Neural cell (in vitro differentiated cells): ENCODE data around the gene MYO10.

ENCODE experiments used
- CTCF ChIP-seq: fragments of 450-650 bp; IDR thresholded peaks from 2 replicates; pipeline ENCODE4 v1.5.1; 2014; ENCODE audit warnings: antibody characterized with exemption, mild to moderate bottlenecking, moderate library complexity; ENCODE audit not compliant: poor library complexity, severe bottlenecking
- EP300 ChIP-seq: fragments of 450-650 bp; conservative IDR thresholded peaks from 2 replicates; pipeline ENCODE4 v1.6.1; 2014; ENCODE audit warnings: antibody characterized with exemption, mild to moderate bottlenecking, moderate library complexity; ENCODE audit not compliant: poor library complexity, severe bottlenecking
- EZH2 ChIP-seq: fragments of 200-600, 300-800 bp; shearing (Covaris generic), sonication (generic); IDR thresholded peaks from 2 replicates; pipeline ENCODE4 v1.6.1; 2014; ENCODE audit warnings: antibody characterized with exemption, low read length, borderline replicate concordance, mild to moderate bottlenecking; ENCODE audit not compliant: insufficient read depth, poor library complexity, severe bottlenecking
- POLR2AphosphoS5 ChIP-seq: IDR thresholded peaks from 2 replicates; pipeline ENCODE4 v1.6.1; 2012
- RAD21 ChIP-seq: fragments of 450-650 bp; conservative IDR thresholded peaks from 2 replicates; pipeline ENCODE4 v1.6.1; 2014; ENCODE audit warnings: antibody characterized with exemption, mild to moderate bottlenecking, moderate library complexity
- SMC3 ChIP-seq: fragments of 450-650 bp; conservative IDR thresholded peaks from 2 replicates; pipeline ENCODE4 v1.6.1; 2014; ENCODE audit warnings: antibody characterized with exemption, mild to moderate bottlenecking, moderate library complexity; ENCODE audit not compliant: poor library complexity
- TAF1 ChIP-seq: IDR thresholded peaks from 2 replicates; pipeline ENCODE4 v1.6.1; 2012; ENCODE audit warnings: low read depth

- TF ChIP-seq POLR2AphosphoS5, result no peak
- TF ChIP-seq CTCF, result no peak
- TF ChIP-seq SMC3, result no peak
- TF ChIP-seq EP300, result no peak
- no peak for TF ChIP-seq RAD21
- TF ChIP-seq EZH2, result no peak
- TF ChIP-seq TAF1, result no peak
Observed at GRCh38 chr5:16639206-16639605, 296.9 kb downstream of the MYO10 start.
